H9 (cell line): ENCODE data around the gene ADCY4. TPM values are rescaled to one million over a fixed set of nuclear protein-coding genes. Genes with fewer than 3 reads are reported as not detected.

Experiments used
- DNase-seq: peaks from one replicate; pipeline ENCODE4 v3.0.0-alpha.2; 2017
- H2AFZ ChIP-seq: one replicate; pipeline ENCODE4 v1.6.1; 2013; ENCODE audit warnings: mild to moderate bottlenecking, low read length, control low read depth, moderate library complexity
- H2AK5ac ChIP-seq: 2 replicates; pipeline ENCODE4 v1.6.1; 2013; ENCODE audit warnings: low read length, control low read depth, mixed read lengths; ENCODE audit not compliant: insufficient read length
- H2BK120ac ChIP-seq: one replicate; pipeline ENCODE4 v1.6.1; 2013; ENCODE audit warnings: low read depth, mild to moderate bottlenecking, low read length, control low read depth, inconsistent platforms; ENCODE audit not compliant: poor library complexity, severe bottlenecking
- H2BK12ac ChIP-seq: 2 replicates; pipeline ENCODE4 v1.6.1; 2013; ENCODE audit warnings: low read length, control low read depth, mixed read lengths, low read depth; ENCODE audit not compliant: insufficient read length
- H2BK15ac ChIP-seq: 2 replicates; pipeline ENCODE4 v1.6.1; 2013; ENCODE audit warnings: low read depth, low read length, control low read depth
- H2BK20ac ChIP-seq: one replicate; pipeline ENCODE4 v1.6.1; 2013; ENCODE audit warnings: low read depth, mild to moderate bottlenecking, low read length, control low read depth, inconsistent platforms; ENCODE audit not compliant: poor library complexity, severe bottlenecking
- H2BK5ac ChIP-seq: 2 replicates; pipeline ENCODE4 v1.6.1; 2013; ENCODE audit warnings: low read length, control low read depth, mixed read lengths; ENCODE audit not compliant: insufficient read length
- H3K14ac ChIP-seq: 2 replicates; pipeline ENCODE4 v1.6.1; 2013; ENCODE audit warnings: low read length, control low read depth; ENCODE audit not compliant: insufficient read depth
- H3K18ac ChIP-seq: 2 replicates; pipeline ENCODE4 v1.6.1; 2013; ENCODE audit warnings: low read depth, mild to moderate bottlenecking, mixed read lengths, low read length, control low read depth; ENCODE audit not compliant: insufficient read length
- H3K23ac ChIP-seq: 2 replicates; pipeline ENCODE4 v1.6.1; 2013; ENCODE audit warnings: low read length, control low read depth, mixed read lengths, low read depth; ENCODE audit not compliant: insufficient read length
- H3K23me2 ChIP-seq: 2 replicates; pipeline ENCODE4 v1.6.1; 2013; ENCODE audit warnings: low read depth, mild to moderate bottlenecking, mixed read lengths, low read length, control low read depth; ENCODE audit not compliant: insufficient read length, poor library complexity, severe bottlenecking
- H3K27ac ChIP-seq: 2 replicates; pipeline ENCODE4 v1.5.1; 2013; ENCODE audit warnings: low read length, control low read depth, mixed read lengths, low read depth; ENCODE audit not compliant: insufficient read length
- H3K27me3 ChIP-seq: 2 replicates; pipeline ENCODE4 v1.6.1; 2013; ENCODE audit warnings: low read length, control low read depth, inconsistent platforms; ENCODE audit not compliant: insufficient read depth
- H3K4ac ChIP-seq: 2 replicates; pipeline ENCODE4 v1.6.1; 2013; ENCODE audit warnings: low read depth, mild to moderate bottlenecking, control low read depth, inconsistent platforms, low read length, moderate library complexity
- H3K4me1 ChIP-seq: 2 replicates; pipeline ENCODE4 v1.6.1; 2013; ENCODE audit warnings: low read length, control low read depth, inconsistent platforms; ENCODE audit not compliant: insufficient read depth
- H3K4me2 ChIP-seq: 2 replicates; pipeline ENCODE4 v1.6.1; 2013; ENCODE audit warnings: low read length, control low read depth, mixed read lengths; ENCODE audit not compliant: insufficient read length, insufficient read depth
- H3K56ac ChIP-seq: 2 replicates; pipeline ENCODE4 v1.6.1; 2013; ENCODE audit warnings: low read depth, mild to moderate bottlenecking, mixed read lengths, low read length, control low read depth; ENCODE audit not compliant: insufficient read length
- H3K79me1 ChIP-seq: 2 replicates; pipeline ENCODE4 v1.6.1; 2013; ENCODE audit warnings: low read depth, mild to moderate bottlenecking, moderate library complexity, low read length, control low read depth, inconsistent platforms; ENCODE audit not compliant: insufficient read depth, poor library complexity, severe bottlenecking
- H3K79me2 ChIP-seq: 2 replicates; pipeline ENCODE4 v1.6.1; 2013; ENCODE audit warnings: low read length, control low read depth, inconsistent platforms; ENCODE audit not compliant: insufficient read depth
- H3K9ac ChIP-seq: 2 replicates; pipeline ENCODE4 v1.6.1; 2013; ENCODE audit warnings: low read length, control low read depth, mixed read lengths; ENCODE audit not compliant: insufficient read length; ENCODE audit errors: extremely low read depth
- H3K9me3 ChIP-seq: one replicate; pipeline ENCODE4 v1.6.1; 2013; ENCODE audit warnings: low read depth, low read length, inconsistent platforms; ENCODE audit not compliant: control insufficient read depth
- H3T11ph ChIP-seq: one replicate; pipeline ENCODE4 v1.6.1; 2013; ENCODE audit warnings: mild to moderate bottlenecking, low read length, control low read depth, inconsistent platforms
- H4K20me1 ChIP-seq: one replicate; pipeline ENCODE4 v1.6.1; 2013; ENCODE audit not compliant: control insufficient read depth, insufficient read length, insufficient read depth
- H4K5ac ChIP-seq: 2 replicates; pipeline ENCODE4 v1.6.1; 2013; ENCODE audit warnings: low read depth, mild to moderate bottlenecking, mixed read lengths, low read length, control low read depth; ENCODE audit not compliant: insufficient read length
- H4K8ac ChIP-seq: replicated peaks from 2 replicates; pipeline ENCODE4 v1.6.1; 2013; ENCODE audit warnings: low read length, control low read depth, mixed read lengths, low read depth; ENCODE audit not compliant: insufficient read length
- H4K91ac ChIP-seq: 2 replicates; pipeline ENCODE4 v1.6.1; 2013; ENCODE audit warnings: low read depth, mild to moderate bottlenecking, moderate library complexity, mixed read lengths, low read length, control low read depth; ENCODE audit not compliant: insufficient read length
- H3K27ac Mint-ChIP-seq, 3 experiments: 2 replicates in 2 of 3; 3 replicates in 1 of 3; pipeline ENCODE4 v1.8.0; 2020 to 2021; ENCODE audit warnings: mixed read lengths in 3 of 3, mild to moderate bottlenecking in 1 of 3, moderate library complexity in 1 of 3
- H3K27me3 Mint-ChIP-seq: 2 replicates; pipeline ENCODE4 v1.8.0; 2021; ENCODE audit warnings: low read depth, mild to moderate bottlenecking, moderate library complexity, mixed read lengths
- H3K36me3 Mint-ChIP-seq, 3 experiments: 2 replicates in 2 of 3; 3 replicates in 1 of 3; pipeline ENCODE4 v1.8.0; 2020 to 2021; ENCODE audit warnings: low read depth in 3 of 3, mixed read lengths in 3 of 3; ENCODE audit not compliant: insufficient read depth in 1 of 3
- H3K4me1 Mint-ChIP-seq, 2 experiments: 2 replicates each; pipeline ENCODE4 v1.8.0; 2020; ENCODE audit warnings: mixed read lengths in 2 of 2
- H3K4me3 Mint-ChIP-seq, 2 experiments: 2 replicates in 1 of 2; 3 replicates in 1 of 2; pipeline ENCODE4 v1.8.0; 2020 to 2021; ENCODE audit warnings: mild to moderate bottlenecking in 2 of 2, mixed read lengths in 2 of 2, moderate library complexity in 1 of 2
- H3K9me3 Mint-ChIP-seq, 2 experiments: 2 replicates in 1 of 2; 3 replicates in 1 of 2; pipeline ENCODE4 v1.8.0; 2020; ENCODE audit warnings: mild to moderate bottlenecking in 2 of 2, mixed read lengths in 2 of 2, moderate library complexity in 1 of 2
- CTCF ChIP-seq: fragments of 200-600 bp; sonication (generic); conservative IDR thresholded peaks from 3 replicates; pipeline ENCODE4 v1.8.0; 2021; ENCODE audit warnings: antibody characterized with exemption, mild to moderate bottlenecking
- WGBS: extraction: QIAGEN DNeasy Blood & Tissue Kit; methylation state at CpG from one replicate; pipeline ENCODE4 v1.1.7; 2013; ENCODE audit warnings: missing lambda C conversion rate, low lambda C conversion rate, mixed read lengths; ENCODE audit not compliant: insufficient read length; ENCODE audit errors: extremely low coverage; 5-methylcytosine and 5-hydroxymethylcytosine counted together
- total RNA-seq: library from RNA; stranded (reverse); gene quantifications from 2 replicates; pipeline ENCODE4 v1.2.1, GENCODE V29; 2021

ADCY4 gene
- total RNA-seq, 1 experiment from 2014 or later, result 0.09 TPM

- Mint-ChIP-seq H3K9me3 (no peaks in the 10 kb centered on the region), H3K27ac (peak overlapping the region in 1 of 3 experiments; percentile 77; a peak in 1 of 7 replicates), H3K36me3 (peaks cover 11 to 47% (median 26%) of the 10 kb centered on the region in 3 experiments; a peak in 6 of 7 replicates), H3K4me3 (no peak overlapping the region; a peak in 1 of 5 replicates), H3K4me1 (peaks cover 5 to 6% of the 10 kb centered on the region in 2 experiments; a peak in 3 of 4 replicates), H3K27me3 (peaks cover 5% of the 10 kb centered on the region)
- Histone ChIP-seq H3K18ac (no peak overlapping the region), H2BK120ac (no peak overlapping the region), H3K79me1 (no peaks in the 10 kb centered on the region), H3K14ac (no peak overlapping the region), H3T11ph (no peak overlapping the region), H2AK5ac (no peak overlapping the region), H3K23me2 (no peaks in the 10 kb centered on the region), H2AFZ (no peak overlapping the region), H4K5ac (no peak overlapping the region), H2BK15ac (no peak overlapping the region), H4K20me1 (no peaks in the 10 kb centered on the region), H3K4ac (no peak overlapping the region), H3K27me3 (no peaks in the 10 kb centered on the region), H3K79me2 (no peaks in the 10 kb centered on the region), H3K4me1 (no peaks in the 10 kb centered on the region), H2BK12ac (no peak overlapping the region), H3K23ac (no peak overlapping the region), H2BK5ac (no peak overlapping the region), H4K91ac (no peak overlapping the region), H2BK20ac (no peak overlapping the region), H3K9me3 (no peaks in the 10 kb centered on the region), H3K56ac (no peak overlapping the region), H3K9ac (no peak overlapping the region), H3K27ac (no peak overlapping the region), H4K8ac (no peak overlapping the region), H3K4me2 (no peak overlapping the region)
- no CpG with 5 or more reads among the region's 5 CpGs for WGBS
- DNase-seq, result no peak
- TF ChIP-seq CTCF, result no peak
These were observed 24.6 kb downstream of the ADCY4 start for GRCh38 chr14:24310265-24310645.
